Body of pancreas (tissue), 4 donors: ENCODE measurements around the gene LACTBL1.

ENCODE experiments used
- POLR2A ChIP-seq, 3 donors: fragments of 450-650 bp; IDR thresholded peaks; one replicate each; pipeline ENCODE4 v1.6.1; 2016; ENCODE audit warnings: antibody characterized with exemption in 3 of 3, mild to moderate bottlenecking in 2 of 3
- TF ChIP-seq, protein P1 (sequence below), 7 experiments: fragments of 450-650 bp in 4 of 7; fragments of 200-600 bp in 3 of 7; sonication (generic) in 3 of 7; IDR thresholded peaks; one replicate each; pipeline ENCODE4 v1.5.1; 2016 to 2019; ENCODE audit warnings: antibody characterized with exemption in 7 of 7

DNA sequence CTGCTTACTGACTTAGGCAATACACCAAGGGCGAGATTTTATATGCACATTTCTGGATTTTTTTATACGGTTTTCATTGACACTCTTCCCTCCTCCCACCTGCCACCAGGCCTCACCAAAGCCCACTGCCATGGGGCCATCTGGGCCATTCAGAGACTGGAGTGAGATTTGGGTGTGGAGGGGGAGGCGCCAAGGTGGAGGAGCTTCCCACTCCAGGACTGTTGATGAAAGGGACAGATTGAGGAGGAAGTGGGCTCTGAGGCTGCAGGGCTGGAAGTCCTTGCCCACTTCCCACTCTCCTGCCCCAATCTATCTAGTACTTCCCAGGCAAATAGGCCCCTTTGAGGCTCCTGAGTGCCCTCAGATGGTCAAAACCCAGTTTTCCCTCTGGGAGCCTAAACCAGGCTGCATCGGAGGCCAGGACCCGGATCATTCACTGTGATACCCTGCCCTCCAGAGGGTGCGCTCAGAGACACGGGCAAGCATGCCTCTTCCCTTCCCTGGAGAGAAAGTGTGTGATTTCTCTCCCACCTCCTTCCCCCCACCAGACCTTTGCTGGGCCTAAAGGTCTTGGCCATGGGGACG lies 57.9 kb downstream of the LACTBL1 start:
- TF ChIP-seq, protein P1, sequence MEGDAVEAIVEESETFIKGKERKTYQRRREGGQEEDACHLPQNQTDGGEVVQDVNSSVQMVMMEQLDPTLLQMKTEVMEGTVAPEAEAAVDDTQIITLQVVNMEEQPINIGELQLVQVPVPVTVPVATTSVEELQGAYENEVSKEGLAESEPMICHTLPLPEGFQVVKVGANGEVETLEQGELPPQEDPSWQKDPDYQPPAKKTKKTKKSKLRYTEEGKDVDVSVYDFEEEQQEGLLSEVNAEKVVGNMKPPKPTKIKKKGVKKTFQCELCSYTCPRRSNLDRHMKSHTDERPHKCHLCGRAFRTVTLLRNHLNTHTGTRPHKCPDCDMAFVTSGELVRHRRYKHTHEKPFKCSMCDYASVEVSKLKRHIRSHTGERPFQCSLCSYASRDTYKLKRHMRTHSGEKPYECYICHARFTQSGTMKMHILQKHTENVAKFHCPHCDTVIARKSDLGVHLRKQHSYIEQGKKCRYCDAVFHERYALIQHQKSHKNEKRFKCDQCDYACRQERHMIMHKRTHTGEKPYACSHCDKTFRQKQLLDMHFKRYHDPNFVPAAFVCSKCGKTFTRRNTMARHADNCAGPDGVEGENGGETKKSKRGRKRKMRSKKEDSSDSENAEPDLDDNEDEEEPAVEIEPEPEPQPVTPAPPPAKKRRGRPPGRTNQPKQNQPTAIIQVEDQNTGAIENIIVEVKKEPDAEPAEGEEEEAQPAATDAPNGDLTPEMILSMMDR (IDR thresholded peaks at IDR 0.05): no peak
- TF ChIP-seq POLR2A (IDR thresholded peaks at IDR 0.05): no peak
